K562 (cell line): ENCODE results near the gene CHAF1A. TPM values are rescaled to one million over a fixed set of nuclear protein-coding genes. Genes with fewer than 3 reads are reported as not detected.

Source experiments
- RFX1 ChIP-seq: fragments of 450-650 bp; IDR thresholded peaks from 2 replicates; pipeline ENCODE4 v1.6.1; 2016; ENCODE audit warnings: mild to moderate bottlenecking, moderate library complexity
- ZNF644 ChIP-seq: fragments of 200-800 bp; sonication (Bioruptor generic); IDR thresholded peaks from 2 replicates; pipeline ENCODE4 v1.6.1; 2016; ENCODE audit warnings: low read depth, missing genetic modification characterization, missing compliant biosample characterization
- polyA plus RNA-seq, 8 experiments: library from polyadenylated mRNA; depleted of rRNA in 4 of 8; stranded (reverse) in 5 of 8; unstranded in 3 of 8; fragments of >200 nt; fragmentation: Nextera tagmentation in 2 of 8; fragmentation: Illumina TruSeq in 1 of 8; extraction: Ambion mirVana in 2 of 8; extraction: Trizol in 1 of 8; gene quantifications; 2 replicates each; pipeline versions ENCODE4 v1.2.1 to v1.2.3, GENCODE V29; 2011 to 2014; ENCODE audit warnings: inconsistent platforms in 1 of 8, missing spikeins in 1 of 8
- total RNA-seq, 7 experiments: library from RNA; depleted of rRNA in 6 of 7; stranded (reverse); fragments of >200 nt in 6 of 7; fragmentation: Illumina TruSeq in 2 of 7; extraction: Trizol in 2 of 7; gene quantifications; 2 replicates each; pipeline versions ENCODE4 v1.2.1 to v1.2.3, GENCODE V29; 2011 to 2021; ENCODE audit warnings: low replicate concordance in 1 of 7
- TF ChIP-seq, protein P1 (sequence below): fragments of 450-650 bp; IDR thresholded peaks from 2 replicates; pipeline ENCODE4 v1.6.1; 2016; ENCODE audit warnings: mild to moderate bottlenecking, moderate library complexity
- TF ChIP-seq, protein P2 (sequence below): fragments of 250-450 bp; sonication (Bioruptor Pico); IDR thresholded peaks from 2 replicates; pipeline ENCODE4 v1.5.0; 2020; ENCODE audit warnings: mild to moderate bottlenecking, borderline replicate concordance

CHAF1A gene
- total and polyA plus RNA-seq, 9 of the 15 experiments (the other 6 are each of a cell fraction or from before 2014, with no cell fraction given) = 1.6 to 86.9 (median 45.2) TPM

DNA sequence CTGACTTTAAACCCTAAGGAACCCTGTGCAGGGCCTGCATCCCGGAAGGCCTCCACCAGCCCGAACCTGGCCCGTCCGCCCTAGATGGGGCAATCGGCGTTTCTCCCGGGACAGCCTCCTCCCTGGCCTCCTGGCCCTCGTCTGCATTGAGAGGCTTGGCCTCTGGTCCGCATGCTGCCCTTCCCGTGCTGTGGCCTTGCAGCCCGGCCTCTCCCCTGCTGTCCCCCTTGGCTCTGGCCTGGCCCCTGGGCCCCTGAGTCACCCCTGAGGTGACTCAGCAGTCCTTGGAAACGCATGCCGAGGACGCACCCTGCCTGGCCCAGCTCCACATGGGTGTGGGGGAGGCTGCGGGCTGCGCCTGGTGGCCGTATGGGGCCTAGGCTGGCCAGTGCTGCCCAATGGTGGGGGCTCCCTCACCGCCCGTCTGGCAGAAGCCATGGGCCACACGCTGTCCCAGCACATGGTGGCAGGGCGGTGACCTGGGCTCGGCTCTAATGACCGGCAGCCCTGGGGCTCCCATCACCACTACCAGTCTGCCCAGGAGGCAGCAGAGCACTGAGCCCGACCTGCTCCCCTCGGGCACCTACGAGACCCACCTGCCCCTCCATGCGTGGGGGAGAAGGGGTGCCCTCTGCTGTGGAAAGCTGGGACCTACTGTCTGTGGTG, 27.8 kb upstream of the CHAF1A start (continued):
- TF ChIP-seq, protein P1, sequence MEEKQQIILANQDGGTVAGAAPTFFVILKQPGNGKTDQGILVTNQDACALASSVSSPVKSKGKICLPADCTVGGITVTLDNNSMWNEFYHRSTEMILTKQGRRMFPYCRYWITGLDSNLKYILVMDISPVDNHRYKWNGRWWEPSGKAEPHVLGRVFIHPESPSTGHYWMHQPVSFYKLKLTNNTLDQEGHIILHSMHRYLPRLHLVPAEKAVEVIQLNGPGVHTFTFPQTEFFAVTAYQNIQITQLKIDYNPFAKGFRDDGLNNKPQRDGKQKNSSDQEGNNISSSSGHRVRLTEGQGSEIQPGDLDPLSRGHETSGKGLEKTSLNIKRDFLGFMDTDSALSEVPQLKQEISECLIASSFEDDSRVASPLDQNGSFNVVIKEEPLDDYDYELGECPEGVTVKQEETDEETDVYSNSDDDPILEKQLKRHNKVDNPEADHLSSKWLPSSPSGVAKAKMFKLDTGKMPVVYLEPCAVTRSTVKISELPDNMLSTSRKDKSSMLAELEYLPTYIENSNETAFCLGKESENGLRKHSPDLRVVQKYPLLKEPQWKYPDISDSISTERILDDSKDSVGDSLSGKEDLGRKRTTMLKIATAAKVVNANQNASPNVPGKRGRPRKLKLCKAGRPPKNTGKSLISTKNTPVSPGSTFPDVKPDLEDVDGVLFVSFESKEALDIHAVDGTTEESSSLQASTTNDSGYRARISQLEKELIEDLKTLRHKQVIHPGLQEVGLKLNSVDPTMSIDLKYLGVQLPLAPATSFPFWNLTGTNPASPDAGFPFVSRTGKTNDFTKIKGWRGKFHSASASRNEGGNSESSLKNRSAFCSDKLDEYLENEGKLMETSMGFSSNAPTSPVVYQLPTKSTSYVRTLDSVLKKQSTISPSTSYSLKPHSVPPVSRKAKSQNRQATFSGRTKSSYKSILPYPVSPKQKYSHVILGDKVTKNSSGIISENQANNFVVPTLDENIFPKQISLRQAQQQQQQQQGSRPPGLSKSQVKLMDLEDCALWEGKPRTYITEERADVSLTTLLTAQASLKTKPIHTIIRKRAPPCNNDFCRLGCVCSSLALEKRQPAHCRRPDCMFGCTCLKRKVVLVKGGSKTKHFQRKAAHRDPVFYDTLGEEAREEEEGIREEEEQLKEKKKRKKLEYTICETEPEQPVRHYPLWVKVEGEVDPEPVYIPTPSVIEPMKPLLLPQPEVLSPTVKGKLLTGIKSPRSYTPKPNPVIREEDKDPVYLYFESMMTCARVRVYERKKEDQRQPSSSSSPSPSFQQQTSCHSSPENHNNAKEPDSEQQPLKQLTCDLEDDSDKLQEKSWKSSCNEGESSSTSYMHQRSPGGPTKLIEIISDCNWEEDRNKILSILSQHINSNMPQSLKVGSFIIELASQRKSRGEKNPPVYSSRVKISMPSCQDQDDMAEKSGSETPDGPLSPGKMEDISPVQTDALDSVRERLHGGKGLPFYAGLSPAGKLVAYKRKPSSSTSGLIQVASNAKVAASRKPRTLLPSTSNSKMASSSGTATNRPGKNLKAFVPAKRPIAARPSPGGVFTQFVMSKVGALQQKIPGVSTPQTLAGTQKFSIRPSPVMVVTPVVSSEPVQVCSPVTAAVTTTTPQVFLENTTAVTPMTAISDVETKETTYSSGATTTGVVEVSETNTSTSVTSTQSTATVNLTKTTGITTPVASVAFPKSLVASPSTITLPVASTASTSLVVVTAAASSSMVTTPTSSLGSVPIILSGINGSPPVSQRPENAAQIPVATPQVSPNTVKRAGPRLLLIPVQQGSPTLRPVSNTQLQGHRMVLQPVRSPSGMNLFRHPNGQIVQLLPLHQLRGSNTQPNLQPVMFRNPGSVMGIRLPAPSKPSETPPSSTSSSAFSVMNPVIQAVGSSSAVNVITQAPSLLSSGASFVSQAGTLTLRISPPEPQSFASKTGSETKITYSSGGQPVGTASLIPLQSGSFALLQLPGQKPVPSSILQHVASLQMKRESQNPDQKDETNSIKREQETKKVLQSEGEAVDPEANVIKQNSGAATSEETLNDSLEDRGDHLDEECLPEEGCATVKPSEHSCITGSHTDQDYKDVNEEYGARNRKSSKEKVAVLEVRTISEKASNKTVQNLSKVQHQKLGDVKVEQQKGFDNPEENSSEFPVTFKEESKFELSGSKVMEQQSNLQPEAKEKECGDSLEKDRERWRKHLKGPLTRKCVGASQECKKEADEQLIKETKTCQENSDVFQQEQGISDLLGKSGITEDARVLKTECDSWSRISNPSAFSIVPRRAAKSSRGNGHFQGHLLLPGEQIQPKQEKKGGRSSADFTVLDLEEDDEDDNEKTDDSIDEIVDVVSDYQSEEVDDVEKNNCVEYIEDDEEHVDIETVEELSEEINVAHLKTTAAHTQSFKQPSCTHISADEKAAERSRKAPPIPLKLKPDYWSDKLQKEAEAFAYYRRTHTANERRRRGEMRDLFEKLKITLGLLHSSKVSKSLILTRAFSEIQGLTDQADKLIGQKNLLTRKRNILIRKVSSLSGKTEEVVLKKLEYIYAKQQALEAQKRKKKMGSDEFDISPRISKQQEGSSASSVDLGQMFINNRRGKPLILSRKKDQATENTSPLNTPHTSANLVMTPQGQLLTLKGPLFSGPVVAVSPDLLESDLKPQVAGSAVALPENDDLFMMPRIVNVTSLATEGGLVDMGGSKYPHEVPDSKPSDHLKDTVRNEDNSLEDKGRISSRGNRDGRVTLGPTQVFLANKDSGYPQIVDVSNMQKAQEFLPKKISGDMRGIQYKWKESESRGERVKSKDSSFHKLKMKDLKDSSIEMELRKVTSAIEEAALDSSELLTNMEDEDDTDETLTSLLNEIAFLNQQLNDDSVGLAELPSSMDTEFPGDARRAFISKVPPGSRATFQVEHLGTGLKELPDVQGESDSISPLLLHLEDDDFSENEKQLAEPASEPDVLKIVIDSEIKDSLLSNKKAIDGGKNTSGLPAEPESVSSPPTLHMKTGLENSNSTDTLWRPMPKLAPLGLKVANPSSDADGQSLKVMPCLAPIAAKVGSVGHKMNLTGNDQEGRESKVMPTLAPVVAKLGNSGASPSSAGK = peak; percentile 99
- TF ChIP-seq, protein P2, sequence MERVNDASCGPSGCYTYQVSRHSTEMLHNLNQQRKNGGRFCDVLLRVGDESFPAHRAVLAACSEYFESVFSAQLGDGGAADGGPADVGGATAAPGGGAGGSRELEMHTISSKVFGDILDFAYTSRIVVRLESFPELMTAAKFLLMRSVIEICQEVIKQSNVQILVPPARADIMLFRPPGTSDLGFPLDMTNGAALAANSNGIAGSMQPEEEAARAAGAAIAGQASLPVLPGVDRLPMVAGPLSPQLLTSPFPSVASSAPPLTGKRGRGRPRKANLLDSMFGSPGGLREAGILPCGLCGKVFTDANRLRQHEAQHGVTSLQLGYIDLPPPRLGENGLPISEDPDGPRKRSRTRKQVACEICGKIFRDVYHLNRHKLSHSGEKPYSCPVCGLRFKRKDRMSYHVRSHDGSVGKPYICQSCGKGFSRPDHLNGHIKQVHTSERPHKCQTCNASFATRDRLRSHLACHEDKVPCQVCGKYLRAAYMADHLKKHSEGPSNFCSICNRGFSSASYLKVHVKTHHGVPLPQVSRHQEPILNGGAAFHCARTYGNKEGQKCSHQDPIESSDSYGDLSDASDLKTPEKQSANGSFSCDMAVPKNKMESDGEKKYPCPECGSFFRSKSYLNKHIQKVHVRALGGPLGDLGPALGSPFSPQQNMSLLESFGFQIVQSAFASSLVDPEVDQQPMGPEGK (CRISPR knock-in tag) = no peak
- peak; percentile 83; the same call in 1 of the 2 replicates for TF ChIP-seq ZNF644
- no peak for TF ChIP-seq RFX1
